BE2C (cell line): ENCODE results near the gene DCXR.

ENCODE experiments used
- DNase-seq: peaks from one replicate; pipeline ENCODE4 v3.0.0-alpha.2; 2020
- H3K27me3 ChIP-seq: fragments of 250-450 bp; sonication (Bioruptor Pico); 2 replicates; pipeline ENCODE4 v1.5.1; 2020; ENCODE audit warnings: mild to moderate bottlenecking
- H3K36me3 ChIP-seq: fragments of 250-450 bp; sonication (Bioruptor Pico); 2 replicates; pipeline ENCODE4 v1.5.1; 2020; ENCODE audit warnings: mild to moderate bottlenecking
- H3K4me1 ChIP-seq: fragments of 250-450 bp; sonication (Bioruptor Pico); 2 replicates; pipeline ENCODE4 v1.5.1; 2020
- H3K4me3 ChIP-seq: 2 replicates; pipeline ENCODE4 v1.5.1; 2011; ENCODE audit warnings: low read depth, low read length
- H3K9me3 ChIP-seq: fragments of 250-450 bp; sonication (Bioruptor Pico); 2 replicates; pipeline ENCODE4 v1.5.1; 2020
- CTCF ChIP-seq: IDR thresholded peaks from 2 replicates; pipeline ENCODE4 v1.5.1; 2012; ENCODE audit warnings: mild to moderate bottlenecking, low read depth, low read length

Gene DCXR

DNA sequence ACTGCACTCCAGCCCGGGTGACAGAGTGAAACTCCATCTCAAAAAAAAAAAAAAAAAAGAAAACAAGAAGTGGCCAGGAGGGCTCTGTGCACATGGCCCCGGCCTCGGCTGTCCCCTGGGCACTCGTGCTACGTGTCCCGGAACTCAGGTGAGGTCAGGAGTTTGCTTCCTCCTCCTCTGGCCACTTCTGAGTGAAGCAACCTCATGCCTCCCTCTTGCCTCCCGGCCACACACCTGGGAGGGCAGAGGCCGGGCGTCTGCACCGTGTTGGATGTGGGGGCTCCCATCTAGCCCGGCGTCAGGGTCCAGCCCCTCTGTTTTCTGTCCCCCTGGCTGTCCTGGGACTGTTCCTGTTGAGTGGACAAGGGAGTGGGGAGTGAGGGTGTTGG is 37.9 kb downstream of the DCXR start:
- Histone ChIP-seq H3K27me3 (no peaks in the 10 kb centered on the region), H3K4me1 (peaks cover 13% of the 10 kb centered on the region), H3K4me3 (no peak overlapping the region), H3K36me3 (no peaks in the 10 kb centered on the region; the same call in 1 of the 2 replicates), H3K9me3 (no peaks in the 10 kb centered on the region)
- no peak for DNase-seq
- TF ChIP-seq CTCF = no peak

- TF ChIP-seq CTCF = no peak
- Histone ChIP-seq H3K4me1 (peaks cover 10% of the 10 kb centered on the region), H3K4me3 (no peak overlapping the region), H3K36me3 (no peaks in the 10 kb centered on the region; the same call in 1 of the 2 replicates), H3K9me3 (no peaks in the 10 kb centered on the region), H3K27me3 (no peaks in the 10 kb centered on the region)
- no peak for DNase-seq
Measured at GRCh38 chr17:81998691-81999438, 38.6 kb downstream of the DCXR start.

DNA sequence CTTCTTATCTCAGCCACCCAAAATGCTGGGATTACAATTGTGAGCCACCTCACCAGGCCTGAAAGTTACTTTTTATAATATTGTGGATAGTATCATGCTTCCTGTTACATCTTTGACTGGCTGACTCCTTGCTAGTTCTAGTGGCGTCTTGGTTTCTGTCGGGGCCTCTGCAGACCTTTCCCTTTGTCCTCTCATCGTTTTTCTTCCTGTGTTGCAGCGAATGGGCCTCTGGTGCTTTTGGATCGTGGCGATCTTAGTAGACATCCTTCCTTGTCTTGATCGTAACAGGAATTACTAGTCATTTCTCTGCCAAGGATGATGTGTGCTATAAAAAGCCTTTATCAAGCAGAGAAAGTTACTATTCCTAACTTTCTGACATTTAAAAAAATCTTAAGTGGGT is 39.3 kb downstream of the DCXR start:
- no peak overlapping the region for H3K4me3 ChIP-seq
- no peaks in the 10 kb centered on the region for H3K9me3 ChIP-seq
- no peaks in the 10 kb centered on the region; the same call in 1 of the 2 replicates for H3K36me3 ChIP-seq
- no peak for TF ChIP-seq CTCF
- DNase-seq = no peak
- no peaks in the 10 kb centered on the region for H3K27me3 ChIP-seq
- peaks cover 4% of the 10 kb centered on the region for H3K4me1 ChIP-seq

DNA sequence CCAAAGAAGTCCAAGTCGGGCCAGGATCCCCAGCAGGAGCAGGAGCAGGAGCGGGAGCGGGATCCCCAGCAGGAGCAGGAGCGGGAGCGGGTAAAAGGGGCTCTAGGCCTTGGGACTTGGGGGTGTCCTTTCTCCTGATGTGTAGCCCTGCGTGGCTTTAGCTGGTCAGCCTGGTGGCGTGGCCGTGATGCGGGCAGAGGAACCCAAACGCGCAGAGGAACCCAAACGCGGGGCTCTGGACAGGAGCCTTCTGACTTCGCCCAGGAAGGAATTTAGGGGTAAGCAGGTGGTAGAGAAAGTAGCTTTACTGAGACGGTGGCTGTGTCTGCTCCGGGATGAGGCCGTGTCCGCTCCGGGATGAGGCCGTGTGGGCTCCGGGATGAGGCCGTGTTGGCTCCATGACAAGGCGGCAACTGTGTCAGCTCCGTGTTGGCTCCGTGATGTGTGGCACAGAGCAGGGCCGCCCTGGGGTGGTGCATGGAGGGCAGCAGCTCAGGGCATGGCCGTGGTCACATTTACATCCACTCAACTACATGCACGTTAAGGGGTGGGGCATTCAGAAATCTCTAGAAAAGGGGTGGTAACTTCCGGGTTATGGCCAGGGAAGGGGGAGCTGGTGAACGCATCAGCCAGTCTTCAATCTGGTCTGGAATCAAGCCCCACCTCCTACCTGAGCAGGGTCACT is 40.6 kb downstream of the DCXR start:
- H3K4me3 ChIP-seq = no peak overlapping the region
- TF ChIP-seq CTCF = no peak
- no peaks in the 10 kb centered on the region for H3K27me3 ChIP-seq
- H3K9me3 ChIP-seq = no peaks in the 10 kb centered on the region
- H3K36me3 ChIP-seq = no peaks in the 10 kb centered on the region; the same call in 1 of the 2 replicates
- peaks cover 11% of the 10 kb centered on the region for H3K4me1 ChIP-seq
- DNase-seq = no peak

DNA sequence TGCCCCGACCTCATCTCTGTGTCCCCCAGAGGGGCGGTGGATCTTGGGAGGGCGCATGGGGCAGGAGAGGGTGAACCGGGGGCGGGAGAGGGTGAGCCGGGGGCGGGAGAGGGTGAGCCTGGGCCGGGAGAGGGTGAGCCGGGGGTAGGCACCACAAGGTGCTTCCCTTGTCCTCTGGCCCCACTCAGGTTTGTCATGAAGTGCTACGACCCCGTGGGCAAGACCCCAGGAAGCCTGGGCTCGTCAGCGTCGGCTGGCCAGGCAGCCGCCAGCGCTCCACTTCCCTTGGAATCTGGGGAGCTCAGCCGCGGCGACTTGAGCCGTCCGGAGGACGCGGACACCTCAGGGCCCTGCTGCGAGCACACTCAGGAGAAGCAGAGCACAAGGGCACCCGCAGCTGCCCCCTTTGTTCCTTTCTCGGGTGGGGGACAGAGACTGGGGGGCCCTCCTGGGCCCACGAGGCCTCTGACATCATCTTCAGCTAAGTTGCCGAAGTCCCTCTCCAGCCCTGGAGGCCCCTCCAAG is 41.2 kb downstream of the DCXR start:
- no peak for TF ChIP-seq CTCF
- DNase-seq = no peak
- no peak overlapping the region for H3K4me3 ChIP-seq
- H3K36me3 ChIP-seq = no peaks in the 10 kb centered on the region; the same call in 1 of the 2 replicates
- no peaks in the 10 kb centered on the region for H3K27me3 ChIP-seq
- H3K9me3 ChIP-seq = no peaks in the 10 kb centered on the region
- H3K4me1 ChIP-seq = peaks cover 17% of the 10 kb centered on the region
